ENCODE data around the gene PRSS56. TPM values are rescaled to one million over a fixed set of nuclear protein-coding genes. Genes with fewer than 3 reads are reported as not detected.

PRSS56 gene
- total RNA-seq, 1 experiment from 2014 or later: not detected

GRCh38 chr2:232480201-232481190, 39.7 kb upstream of the PRSS56 start:
- no peak overlapping the region for H3K4me3 ChIP-seq (ENCODE audit: low read length)
- no peak overlapping the region for H3K9ac ChIP-seq (ENCODE audit: low read length)
- H3K36me3 ChIP-seq (ENCODE audit: insufficient read depth, low read length): no peaks in the 10 kb centered on the region
- no peaks in the 10 kb centered on the region for H3K9me3 ChIP-seq (ENCODE audit: low read length)
- H3K27me3 ChIP-seq (ENCODE audit: low read length): no peaks in the 10 kb centered on the region
- DNase-seq: no peak
- no peak overlapping the region for H2AFZ ChIP-seq (ENCODE audit: low read length)
- no peak overlapping the region for H3K4me2 ChIP-seq (ENCODE audit: low read depth, low read length, poor library complexity, severe bottlenecking)
- H3K4me1 ChIP-seq (ENCODE audit: low read length): no peaks in the 10 kb centered on the region
- no peak overlapping the region for H3K27ac ChIP-seq (ENCODE audit: low read length)
- H3K79me2 ChIP-seq (ENCODE audit: low read length): no peaks in the 10 kb centered on the region
- no peaks in the 10 kb centered on the region for H3K9me2 ChIP-seq (replicated peaks; ENCODE audit: insufficient read depth, low read length)
- H4K20me1 ChIP-seq (ENCODE audit: insufficient read depth, low read depth, low read length): no peaks in the 10 kb centered on the region

GRCh38 chr2:232481322-232482140, 38.7 kb upstream of the PRSS56 start:
- no peaks in the 10 kb centered on the region for H3K4me1 ChIP-seq (ENCODE audit: low read length)
- no peak overlapping the region for H3K4me3 ChIP-seq (ENCODE audit: low read length)
- no peaks in the 10 kb centered on the region for H3K79me2 ChIP-seq (ENCODE audit: low read length)
- no peaks in the 10 kb centered on the region for H3K9me2 ChIP-seq (replicated peaks; ENCODE audit: insufficient read depth, low read length)
- no peaks in the 10 kb centered on the region for H3K9me3 ChIP-seq (ENCODE audit: low read length)
- no peaks in the 10 kb centered on the region for H3K27me3 ChIP-seq (ENCODE audit: low read length)
- DNase-seq: no peak
- H4K20me1 ChIP-seq (ENCODE audit: insufficient read depth, low read depth, low read length): no peaks in the 10 kb centered on the region
- H3K4me2 ChIP-seq (ENCODE audit: low read depth, low read length, poor library complexity, severe bottlenecking): no peak overlapping the region
- no peaks in the 10 kb centered on the region for H3K36me3 ChIP-seq (ENCODE audit: insufficient read depth, low read length)
- no peak overlapping the region for H3K9ac ChIP-seq (ENCODE audit: low read length)
- H2AFZ ChIP-seq (ENCODE audit: low read length): no peak overlapping the region
- no peak overlapping the region for H3K27ac ChIP-seq (ENCODE audit: low read length)

- Histone ChIP-seq H3K4me2 (ENCODE audit: low read depth, low read length, poor library complexity, severe bottlenecking) (no peak overlapping the region), H3K9me2 (replicated peaks; ENCODE audit: insufficient read depth, low read length) (no peaks in the 10 kb centered on the region), H3K27ac (ENCODE audit: low read length) (no peak overlapping the region), H3K4me1 (ENCODE audit: low read length) (no peaks in the 10 kb centered on the region), H4K20me1 (ENCODE audit: insufficient read depth, low read depth, low read length) (no peaks in the 10 kb centered on the region), H3K27me3 (ENCODE audit: low read length) (no peaks in the 10 kb centered on the region), H2AFZ (ENCODE audit: low read length) (no peak overlapping the region), H3K9ac (ENCODE audit: low read length) (no peak overlapping the region), H3K9me3 (ENCODE audit: low read length) (no peaks in the 10 kb centered on the region), H3K4me3 (ENCODE audit: low read length) (no peak overlapping the region), H3K79me2 (ENCODE audit: low read length) (no peaks in the 10 kb centered on the region), H3K36me3 (ENCODE audit: insufficient read depth, low read length) (no peaks in the 10 kb centered on the region)
- no peak for DNase-seq
These were observed 37.6 kb upstream of the PRSS56 start for GRCh38 chr2:232482301-232483238.

GRCh38 chr2:232483311-232483922, 36.8 kb upstream of the PRSS56 start:
- no peak overlapping the region for H3K4me3 ChIP-seq (ENCODE audit: low read length)
- no peak overlapping the region for H3K4me2 ChIP-seq (ENCODE audit: low read depth, low read length, poor library complexity, severe bottlenecking)
- H2AFZ ChIP-seq (ENCODE audit: low read length): no peak overlapping the region
- H4K20me1 ChIP-seq (ENCODE audit: insufficient read depth, low read depth, low read length): no peaks in the 10 kb centered on the region
- no peak overlapping the region for H3K27ac ChIP-seq (ENCODE audit: low read length)
- no peaks in the 10 kb centered on the region for H3K9me2 ChIP-seq (replicated peaks; ENCODE audit: insufficient read depth, low read length)
- no peaks in the 10 kb centered on the region for H3K9me3 ChIP-seq (ENCODE audit: low read length)
- H3K36me3 ChIP-seq (ENCODE audit: insufficient read depth, low read length): no peaks in the 10 kb centered on the region
- no peaks in the 10 kb centered on the region for H3K27me3 ChIP-seq (ENCODE audit: low read length)
- H3K9ac ChIP-seq (ENCODE audit: low read length): no peak overlapping the region
- no peaks in the 10 kb centered on the region for H3K4me1 ChIP-seq (ENCODE audit: low read length)
- DNase-seq: no peak
- H3K79me2 ChIP-seq (ENCODE audit: low read length): no peaks in the 10 kb centered on the region

GRCh38 chr2:232483923-232484627, 36.1 kb upstream of the PRSS56 start:
- DNase-seq: no peak

GRCh38 chr2:232484628-232485347, 35.4 kb upstream of the PRSS56 start:
- Histone ChIP-seq H3K27ac (ENCODE audit: low read length) (no peak overlapping the region), H3K79me2 (ENCODE audit: low read length) (no peaks in the 10 kb centered on the region), H3K9ac (ENCODE audit: low read length) (no peak overlapping the region), H3K4me1 (ENCODE audit: low read length) (no peaks in the 10 kb centered on the region), H3K9me3 (ENCODE audit: low read length) (no peaks in the 10 kb centered on the region), H3K9me2 (replicated peaks; ENCODE audit: insufficient read depth, low read length) (no peaks in the 10 kb centered on the region), H3K36me3 (ENCODE audit: insufficient read depth, low read length) (no peaks in the 10 kb centered on the region), H3K27me3 (ENCODE audit: low read length) (no peaks in the 10 kb centered on the region), H2AFZ (ENCODE audit: low read length) (no peak overlapping the region), H3K4me2 (ENCODE audit: low read depth, low read length, poor library complexity, severe bottlenecking) (no peak overlapping the region), H3K4me3 (ENCODE audit: low read length) (no peak overlapping the region), H4K20me1 (ENCODE audit: insufficient read depth, low read depth, low read length) (no peaks in the 10 kb centered on the region)
- no peak for DNase-seq

More at GRCh38 chr2:232483923-232484627, 36.1 kb upstream of the PRSS56 start:
- Histone ChIP-seq H2AFZ (ENCODE audit: low read length) (no peak overlapping the region), H3K27me3 (ENCODE audit: low read length) (no peaks in the 10 kb centered on the region), H3K4me1 (ENCODE audit: low read length) (no peaks in the 10 kb centered on the region), H4K20me1 (ENCODE audit: insufficient read depth, low read depth, low read length) (no peaks in the 10 kb centered on the region), H3K9me2 (replicated peaks; ENCODE audit: insufficient read depth, low read length) (no peaks in the 10 kb centered on the region), H3K79me2 (ENCODE audit: low read length) (no peaks in the 10 kb centered on the region), H3K9me3 (ENCODE audit: low read length) (no peaks in the 10 kb centered on the region), H3K4me2 (ENCODE audit: low read depth, low read length, poor library complexity, severe bottlenecking) (no peak overlapping the region), H3K4me3 (ENCODE audit: low read length) (no peak overlapping the region), H3K27ac (ENCODE audit: low read length) (no peak overlapping the region), H3K9ac (ENCODE audit: low read length) (no peak overlapping the region), H3K36me3 (ENCODE audit: insufficient read depth, low read length) (no peaks in the 10 kb centered on the region)

GRCh38 chr2:232485348-232485756, 34.8 kb upstream of the PRSS56 start:
- H3K27me3 ChIP-seq (ENCODE audit: low read length): no peaks in the 10 kb centered on the region
- no peak overlapping the region for H3K4me2 ChIP-seq (ENCODE audit: low read depth, low read length, poor library complexity, severe bottlenecking)
- H2AFZ ChIP-seq (ENCODE audit: low read length): no peak overlapping the region
- no peak overlapping the region for H3K9ac ChIP-seq (ENCODE audit: low read length)
- H3K9me2 ChIP-seq (replicated peaks; ENCODE audit: insufficient read depth, low read length): no peaks in the 10 kb centered on the region
- H3K27ac ChIP-seq (ENCODE audit: low read length): no peak overlapping the region
- H3K9me3 ChIP-seq (ENCODE audit: low read length): no peaks in the 10 kb centered on the region
- no peaks in the 10 kb centered on the region for H3K4me1 ChIP-seq (ENCODE audit: low read length)
- no peaks in the 10 kb centered on the region for H4K20me1 ChIP-seq (ENCODE audit: insufficient read depth, low read depth, low read length)
- H3K36me3 ChIP-seq (ENCODE audit: insufficient read depth, low read length): no peaks in the 10 kb centered on the region
- DNase-seq: no peak
- no peak overlapping the region for H3K4me3 ChIP-seq (ENCODE audit: low read length)
- H3K79me2 ChIP-seq (ENCODE audit: low read length): no peaks in the 10 kb centered on the region
